H9 (cell line): ENCODE measurements around the gene TUBB6. TPM values are rescaled to one million over a fixed set of nuclear protein-coding genes. Genes with fewer than 3 reads are reported as not detected.

Experiments used
- DNase-seq: peaks from one replicate; pipeline ENCODE4 v3.0.0-alpha.2; 2017
- H2AFZ ChIP-seq: one replicate; pipeline ENCODE4 v1.6.1; 2013; ENCODE audit warnings: mild to moderate bottlenecking, low read length, control low read depth, moderate library complexity
- H2AK5ac ChIP-seq: 2 replicates; pipeline ENCODE4 v1.6.1; 2013; ENCODE audit warnings: low read length, control low read depth, mixed read lengths; ENCODE audit not compliant: insufficient read length
- H2BK120ac ChIP-seq: one replicate; pipeline ENCODE4 v1.6.1; 2013; ENCODE audit warnings: low read depth, mild to moderate bottlenecking, low read length, control low read depth, inconsistent platforms; ENCODE audit not compliant: poor library complexity, severe bottlenecking
- H2BK12ac ChIP-seq: 2 replicates; pipeline ENCODE4 v1.6.1; 2013; ENCODE audit warnings: low read length, control low read depth, mixed read lengths, low read depth; ENCODE audit not compliant: insufficient read length
- H2BK15ac ChIP-seq: 2 replicates; pipeline ENCODE4 v1.6.1; 2013; ENCODE audit warnings: low read depth, low read length, control low read depth
- H2BK20ac ChIP-seq: one replicate; pipeline ENCODE4 v1.6.1; 2013; ENCODE audit warnings: low read depth, mild to moderate bottlenecking, low read length, control low read depth, inconsistent platforms; ENCODE audit not compliant: poor library complexity, severe bottlenecking
- H2BK5ac ChIP-seq: 2 replicates; pipeline ENCODE4 v1.6.1; 2013; ENCODE audit warnings: low read length, control low read depth, mixed read lengths; ENCODE audit not compliant: insufficient read length
- H3K14ac ChIP-seq: 2 replicates; pipeline ENCODE4 v1.6.1; 2013; ENCODE audit warnings: low read length, control low read depth; ENCODE audit not compliant: insufficient read depth
- H3K18ac ChIP-seq: 2 replicates; pipeline ENCODE4 v1.6.1; 2013; ENCODE audit warnings: low read depth, mild to moderate bottlenecking, mixed read lengths, low read length, control low read depth; ENCODE audit not compliant: insufficient read length
- H3K23ac ChIP-seq: 2 replicates; pipeline ENCODE4 v1.6.1; 2013; ENCODE audit warnings: low read length, control low read depth, mixed read lengths, low read depth; ENCODE audit not compliant: insufficient read length
- H3K23me2 ChIP-seq: 2 replicates; pipeline ENCODE4 v1.6.1; 2013; ENCODE audit warnings: low read depth, mild to moderate bottlenecking, mixed read lengths, low read length, control low read depth; ENCODE audit not compliant: insufficient read length, poor library complexity, severe bottlenecking
- H3K27ac ChIP-seq: 2 replicates; pipeline ENCODE4 v1.5.1; 2013; ENCODE audit warnings: low read length, control low read depth, mixed read lengths, low read depth; ENCODE audit not compliant: insufficient read length
- H3K27me3 ChIP-seq: 2 replicates; pipeline ENCODE4 v1.6.1; 2013; ENCODE audit warnings: low read length, control low read depth, inconsistent platforms; ENCODE audit not compliant: insufficient read depth
- H3K4ac ChIP-seq: 2 replicates; pipeline ENCODE4 v1.6.1; 2013; ENCODE audit warnings: low read depth, mild to moderate bottlenecking, control low read depth, inconsistent platforms, low read length, moderate library complexity
- H3K4me1 ChIP-seq: 2 replicates; pipeline ENCODE4 v1.6.1; 2013; ENCODE audit warnings: low read length, control low read depth, inconsistent platforms; ENCODE audit not compliant: insufficient read depth
- H3K4me2 ChIP-seq: 2 replicates; pipeline ENCODE4 v1.6.1; 2013; ENCODE audit warnings: low read length, control low read depth, mixed read lengths; ENCODE audit not compliant: insufficient read length, insufficient read depth
- H3K56ac ChIP-seq: 2 replicates; pipeline ENCODE4 v1.6.1; 2013; ENCODE audit warnings: low read depth, mild to moderate bottlenecking, mixed read lengths, low read length, control low read depth; ENCODE audit not compliant: insufficient read length
- H3K79me1 ChIP-seq: 2 replicates; pipeline ENCODE4 v1.6.1; 2013; ENCODE audit warnings: low read depth, mild to moderate bottlenecking, moderate library complexity, low read length, control low read depth, inconsistent platforms; ENCODE audit not compliant: insufficient read depth, poor library complexity, severe bottlenecking
- H3K79me2 ChIP-seq: 2 replicates; pipeline ENCODE4 v1.6.1; 2013; ENCODE audit warnings: low read length, control low read depth, inconsistent platforms; ENCODE audit not compliant: insufficient read depth
- H3K9ac ChIP-seq: 2 replicates; pipeline ENCODE4 v1.6.1; 2013; ENCODE audit warnings: low read length, control low read depth, mixed read lengths; ENCODE audit not compliant: insufficient read length; ENCODE audit errors: extremely low read depth
- H3K9me3 ChIP-seq: one replicate; pipeline ENCODE4 v1.6.1; 2013; ENCODE audit warnings: low read depth, low read length, inconsistent platforms; ENCODE audit not compliant: control insufficient read depth
- H3T11ph ChIP-seq: one replicate; pipeline ENCODE4 v1.6.1; 2013; ENCODE audit warnings: mild to moderate bottlenecking, low read length, control low read depth, inconsistent platforms
- H4K20me1 ChIP-seq: one replicate; pipeline ENCODE4 v1.6.1; 2013; ENCODE audit not compliant: control insufficient read depth, insufficient read length, insufficient read depth
- H4K5ac ChIP-seq: 2 replicates; pipeline ENCODE4 v1.6.1; 2013; ENCODE audit warnings: low read depth, mild to moderate bottlenecking, mixed read lengths, low read length, control low read depth; ENCODE audit not compliant: insufficient read length
- H4K8ac ChIP-seq: replicated peaks from 2 replicates; pipeline ENCODE4 v1.6.1; 2013; ENCODE audit warnings: low read length, control low read depth, mixed read lengths, low read depth; ENCODE audit not compliant: insufficient read length
- H4K91ac ChIP-seq: 2 replicates; pipeline ENCODE4 v1.6.1; 2013; ENCODE audit warnings: low read depth, mild to moderate bottlenecking, moderate library complexity, mixed read lengths, low read length, control low read depth; ENCODE audit not compliant: insufficient read length
- H3K27ac Mint-ChIP-seq, 3 experiments: 2 replicates in 2 of 3; 3 replicates in 1 of 3; pipeline ENCODE4 v1.8.0; 2020 to 2021; ENCODE audit warnings: mixed read lengths in 3 of 3, mild to moderate bottlenecking in 1 of 3, moderate library complexity in 1 of 3
- H3K27me3 Mint-ChIP-seq: 2 replicates; pipeline ENCODE4 v1.8.0; 2021; ENCODE audit warnings: low read depth, mild to moderate bottlenecking, moderate library complexity, mixed read lengths
- H3K36me3 Mint-ChIP-seq, 3 experiments: 2 replicates in 2 of 3; 3 replicates in 1 of 3; pipeline ENCODE4 v1.8.0; 2020 to 2021; ENCODE audit warnings: low read depth in 3 of 3, mixed read lengths in 3 of 3; ENCODE audit not compliant: insufficient read depth in 1 of 3
- H3K4me1 Mint-ChIP-seq, 2 experiments: 2 replicates each; pipeline ENCODE4 v1.8.0; 2020; ENCODE audit warnings: mixed read lengths in 2 of 2
- H3K4me3 Mint-ChIP-seq, 2 experiments: 2 replicates in 1 of 2; 3 replicates in 1 of 2; pipeline ENCODE4 v1.8.0; 2020 to 2021; ENCODE audit warnings: mild to moderate bottlenecking in 2 of 2, mixed read lengths in 2 of 2, moderate library complexity in 1 of 2
- H3K9me3 Mint-ChIP-seq, 2 experiments: 2 replicates in 1 of 2; 3 replicates in 1 of 2; pipeline ENCODE4 v1.8.0; 2020; ENCODE audit warnings: mild to moderate bottlenecking in 2 of 2, mixed read lengths in 2 of 2, moderate library complexity in 1 of 2
- CTCF ChIP-seq: fragments of 200-600 bp; sonication (generic); conservative IDR thresholded peaks from 3 replicates; pipeline ENCODE4 v1.8.0; 2021; ENCODE audit warnings: antibody characterized with exemption, mild to moderate bottlenecking
- WGBS: extraction: QIAGEN DNeasy Blood & Tissue Kit; methylation state at CpG from one replicate; pipeline ENCODE4 v1.1.7; 2013; ENCODE audit warnings: missing lambda C conversion rate, low lambda C conversion rate, mixed read lengths; ENCODE audit not compliant: insufficient read length; ENCODE audit errors: extremely low coverage; 5-methylcytosine and 5-hydroxymethylcytosine counted together
- total RNA-seq: library from RNA; stranded (reverse); gene quantifications from 2 replicates; pipeline ENCODE4 v1.2.1, GENCODE V29; 2021

TUBB6 gene
- total RNA-seq, 1 experiment from 2014 or later: 134 TPM

GRCh38 chr18:12282442-12283039, 25.5 kb upstream of the TUBB6 start:
- H2BK20ac ChIP-seq: no peak overlapping the region
- no peaks in the 10 kb centered on the region; a peak in 1 of 7 replicates for H3K36me3 Mint-ChIP-seq
- peaks cover 19 to 27% of the 10 kb centered on the region in 2 experiments for H3K4me1 Mint-ChIP-seq
- no peaks in the 10 kb centered on the region for H3K9me3 Mint-ChIP-seq
- H3K27me3 ChIP-seq: no peaks in the 10 kb centered on the region; the same call in 1 of the 2 replicates
- no peak overlapping the region for H4K5ac ChIP-seq
- H3K18ac ChIP-seq: no peak overlapping the region
- no peaks in the 10 kb centered on the region for H3K9me3 ChIP-seq
- no peak overlapping the region for H3K4me3 Mint-ChIP-seq
- no peak overlapping the region for H2AFZ ChIP-seq
- DNase-seq: no peak
- no peak overlapping the region; a peak in 1 of 7 replicates for H3K27ac Mint-ChIP-seq
- H3K23me2 ChIP-seq: peaks cover 6% of the 10 kb centered on the region
- no peak overlapping the region for H3K23ac ChIP-seq
- no peak overlapping the region for H4K8ac ChIP-seq
- no peak overlapping the region for H3K9ac ChIP-seq
- no peak overlapping the region for H2BK120ac ChIP-seq
- no peak overlapping the region; the same call in 1 of the 2 replicates for H2BK15ac ChIP-seq
- H2AK5ac ChIP-seq: no peak overlapping the region
- no peak overlapping the region for H3K27ac ChIP-seq
- H3K56ac ChIP-seq: no peak overlapping the region
- H3K14ac ChIP-seq: no peak overlapping the region
- H3T11ph ChIP-seq: no peak overlapping the region
- H2BK5ac ChIP-seq: no peak overlapping the region
- H3K4me1 ChIP-seq: no peaks in the 10 kb centered on the region
- H3K79me2 ChIP-seq: no peaks in the 10 kb centered on the region
- no peak for TF ChIP-seq CTCF
- no peaks in the 10 kb centered on the region for H4K20me1 ChIP-seq
- WGBS: no CpG with 5 or more reads among the region's 9 CpGs
- H3K4ac ChIP-seq: no peak overlapping the region
- no peak overlapping the region for H2BK12ac ChIP-seq
- H4K91ac ChIP-seq: no peak overlapping the region
- peaks cover 39% of the 10 kb centered on the region for H3K27me3 Mint-ChIP-seq
- H3K4me2 ChIP-seq: no peak overlapping the region
- no peaks in the 10 kb centered on the region for H3K79me1 ChIP-seq
